Panc1 (cell line): ENCODE data around the gene S100P.

ENCODE experiments used
- CTCF ChIP-seq: fragments of 450-650 bp; IDR thresholded peaks from 2 replicates; pipeline ENCODE4 v1.5.1; 2017; ENCODE audit warnings: mild to moderate bottlenecking
- REST ChIP-seq, 2 experiments: IDR thresholded peaks; 2 replicates each; pipeline ENCODE4 v1.6.1; 2011 to 2012; ENCODE audit warnings: low read depth in 2 of 2, control low read depth in 1 of 2, low read length in 1 of 2, mild to moderate bottlenecking in 1 of 2, moderate library complexity in 1 of 2; ENCODE audit not compliant: insufficient read depth in 1 of 2

DNA sequence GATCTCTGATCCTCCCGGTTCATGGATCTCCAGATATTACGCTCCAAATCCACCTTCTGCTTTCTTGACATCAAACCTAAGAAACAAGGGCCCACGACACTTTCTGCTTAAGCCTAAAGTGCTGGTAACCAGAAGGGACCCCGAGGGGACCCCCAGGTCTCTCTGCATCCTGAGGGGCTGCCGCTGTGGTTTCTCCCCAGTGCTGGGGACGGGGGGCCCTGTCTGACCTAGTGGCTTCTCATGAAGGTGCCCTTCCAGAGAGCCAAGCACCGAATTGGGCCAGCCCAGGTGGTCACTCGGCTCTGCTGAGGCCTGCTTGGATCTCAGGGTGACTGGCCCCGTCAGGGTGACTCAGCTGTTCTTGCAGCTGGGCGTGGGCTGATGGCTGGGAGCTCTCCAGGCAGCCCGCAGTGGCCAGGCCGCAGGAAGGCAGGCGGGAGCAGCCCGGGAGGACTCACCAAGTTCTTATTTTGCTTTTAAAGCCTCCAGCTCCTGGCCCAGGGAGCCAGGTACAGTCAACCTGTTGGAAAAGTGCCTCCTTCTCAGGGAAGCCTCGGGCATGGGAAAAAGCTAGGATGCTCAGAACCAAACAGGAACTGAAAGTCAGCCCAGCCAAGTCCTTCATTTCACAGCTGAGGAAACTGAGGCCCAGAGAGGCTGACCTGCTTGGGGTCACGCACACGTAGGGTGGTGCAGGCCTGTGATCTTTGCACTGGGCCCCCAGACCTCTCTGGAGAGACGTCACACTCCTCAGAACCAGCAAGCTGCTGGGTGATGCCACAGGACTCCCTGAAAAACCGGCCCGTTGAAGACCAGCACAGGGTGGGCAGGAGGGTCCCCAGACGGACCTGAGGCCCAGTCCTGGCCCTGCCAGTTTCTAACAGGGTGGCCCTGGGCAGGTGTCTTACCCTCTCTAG, 39.0 kb downstream of the S100P start:
- TF ChIP-seq REST (IDR thresholded peaks at IDR 0.05; ENCODE audit: insufficient read depth in 1 of 2, low read depth in 2 of 2, low read length in 1 of 2) (no peak), CTCF (no peak)
